ENCODE data around the gene NLRP1. TPM values are rescaled to one million over a fixed set of nuclear protein-coding genes. Genes with fewer than 3 reads are reported as not detected.
A peak's percentile ranks its signal among the peaks of the same experiment; 100 is the strongest.

Gene NLRP1
- total RNA-seq, 1 donor from 2014 or later: 48.1 TPM

DNA sequence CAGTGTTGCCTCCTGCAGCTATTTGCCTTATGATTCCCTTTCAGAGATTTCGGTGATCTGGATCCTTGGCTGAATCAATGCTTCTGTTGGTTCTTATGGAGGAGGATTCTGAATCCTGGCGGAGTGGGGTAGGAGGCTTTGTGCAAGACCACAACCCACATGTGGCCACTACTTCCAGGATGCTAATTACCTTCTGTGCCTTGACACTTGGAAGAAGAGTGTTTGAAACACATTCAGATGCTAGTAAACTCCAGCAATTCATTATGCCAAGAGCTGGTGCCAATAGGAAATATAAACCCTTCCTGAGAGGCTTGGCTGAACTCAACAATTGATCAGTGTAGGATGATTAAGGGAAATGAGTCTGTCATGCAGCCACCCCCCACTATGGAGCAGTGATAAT is 12.1 kb upstream of the NLRP1 start:
- Mint-ChIP-seq H3K9me3 (ENCODE audit: unreplicated experiment) (no peaks in the 10 kb centered on the region), H3K4me1 (ENCODE audit: low read depth, unreplicated experiment) (no peaks in the 10 kb centered on the region), H3K27ac (ENCODE audit: unreplicated experiment) (no peak overlapping the region), H3K36me3 (ENCODE audit: low read depth, unreplicated experiment) (peaks cover 2% of the 10 kb centered on the region), H3K4me3 (ENCODE audit: unreplicated experiment) (no peak overlapping the region), H3K27me3 (ENCODE audit: low read depth, unreplicated experiment) (peaks cover 67% of the 10 kb centered on the region)
- H3K4me2 ChIP-seq (ENCODE audit: low read length): no peak overlapping the region
- no peak overlapping the region for H3K9ac ChIP-seq (ENCODE audit: low read length)
- FAIRE-seq (no peak), DNase-seq (ENCODE audit: low read depth) (no peak)
- H3K79me2 ChIP-seq (ENCODE audit: insufficient read depth, low read length): no peaks in the 10 kb centered on the region
- no peaks in the 10 kb centered on the region for H3K9me3 ChIP-seq (ENCODE audit: insufficient read depth, low read depth, low read length)
- H4K20me1 ChIP-seq (ENCODE audit: insufficient read depth, low read length): no peaks in the 10 kb centered on the region
- H2AFZ ChIP-seq (ENCODE audit: low read depth, low read length): no peak overlapping the region
- H3K4me3 ChIP-seq (ENCODE audit: insufficient read depth, low read depth, low read length): no peak overlapping the region
- H3K36me3 ChIP-seq (ENCODE audit: insufficient read depth, low read length): no peaks in the 10 kb centered on the region
- no peak overlapping the region for H3K27ac ChIP-seq (ENCODE audit: low read depth, low read length)
- H3K4me1 ChIP-seq (ENCODE audit: insufficient read depth, low read length): no peaks in the 10 kb centered on the region
- peaks cover 29% of the 10 kb centered on the region for H3K27me3 ChIP-seq (ENCODE audit: insufficient read depth, low read length)
- TF ChIP-seq EZH2 (IDR thresholded peaks at IDR 0.05; ENCODE audit: insufficient read depth, low read length): no peak
- TF ChIP-seq, protein P1, sequence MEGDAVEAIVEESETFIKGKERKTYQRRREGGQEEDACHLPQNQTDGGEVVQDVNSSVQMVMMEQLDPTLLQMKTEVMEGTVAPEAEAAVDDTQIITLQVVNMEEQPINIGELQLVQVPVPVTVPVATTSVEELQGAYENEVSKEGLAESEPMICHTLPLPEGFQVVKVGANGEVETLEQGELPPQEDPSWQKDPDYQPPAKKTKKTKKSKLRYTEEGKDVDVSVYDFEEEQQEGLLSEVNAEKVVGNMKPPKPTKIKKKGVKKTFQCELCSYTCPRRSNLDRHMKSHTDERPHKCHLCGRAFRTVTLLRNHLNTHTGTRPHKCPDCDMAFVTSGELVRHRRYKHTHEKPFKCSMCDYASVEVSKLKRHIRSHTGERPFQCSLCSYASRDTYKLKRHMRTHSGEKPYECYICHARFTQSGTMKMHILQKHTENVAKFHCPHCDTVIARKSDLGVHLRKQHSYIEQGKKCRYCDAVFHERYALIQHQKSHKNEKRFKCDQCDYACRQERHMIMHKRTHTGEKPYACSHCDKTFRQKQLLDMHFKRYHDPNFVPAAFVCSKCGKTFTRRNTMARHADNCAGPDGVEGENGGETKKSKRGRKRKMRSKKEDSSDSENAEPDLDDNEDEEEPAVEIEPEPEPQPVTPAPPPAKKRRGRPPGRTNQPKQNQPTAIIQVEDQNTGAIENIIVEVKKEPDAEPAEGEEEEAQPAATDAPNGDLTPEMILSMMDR (IDR thresholded peaks at IDR 0.05; ENCODE audit: insufficient read depth, low read depth, low read length): no peak

DNA sequence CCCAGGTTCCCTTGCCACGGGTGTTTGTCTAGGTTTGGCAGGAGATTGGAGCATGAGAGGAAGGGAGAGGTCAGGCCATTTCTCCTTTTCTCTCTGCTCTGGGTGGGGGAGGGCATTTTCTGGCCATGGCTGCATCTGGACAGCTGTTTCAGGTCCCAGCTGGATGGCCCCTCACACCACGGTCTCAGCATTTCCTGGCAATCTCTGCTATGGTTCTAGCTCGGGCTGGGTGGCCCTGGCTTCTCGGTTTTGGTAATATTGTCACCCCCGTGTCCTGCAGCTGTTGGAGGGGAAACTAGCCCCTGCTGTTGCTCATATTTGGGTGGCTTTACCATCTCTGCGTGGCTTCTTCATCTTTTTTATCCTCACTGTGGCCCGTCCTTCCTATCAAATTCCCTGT is 11.5 kb upstream of the NLRP1 start:
- Histone ChIP-seq H4K20me1 (ENCODE audit: insufficient read depth, low read length) (no peaks in the 10 kb centered on the region), H3K9ac (ENCODE audit: low read length) (no peak overlapping the region), H3K79me2 (ENCODE audit: insufficient read depth, low read length) (no peaks in the 10 kb centered on the region), H3K27me3 (ENCODE audit: insufficient read depth, low read length) (peaks cover 24% of the 10 kb centered on the region), H3K4me1 (ENCODE audit: insufficient read depth, low read length) (no peaks in the 10 kb centered on the region), H3K27ac (ENCODE audit: low read depth, low read length) (no peak overlapping the region), H3K36me3 (ENCODE audit: insufficient read depth, low read length) (no peaks in the 10 kb centered on the region), H3K9me3 (ENCODE audit: insufficient read depth, low read depth, low read length) (no peaks in the 10 kb centered on the region), H3K4me3 (ENCODE audit: insufficient read depth, low read depth, low read length) (no peak overlapping the region), H2AFZ (ENCODE audit: low read depth, low read length) (no peak overlapping the region), H3K4me2 (ENCODE audit: low read length) (no peak overlapping the region)
- no peak overlapping the region for H3K4me3 Mint-ChIP-seq (ENCODE audit: unreplicated experiment)
- no peak for DNase-seq (ENCODE audit: low read depth)
- peaks cover 2% of the 10 kb centered on the region for H3K36me3 Mint-ChIP-seq (ENCODE audit: low read depth, unreplicated experiment)
- no peak for FAIRE-seq
- no peaks in the 10 kb centered on the region for H3K4me1 Mint-ChIP-seq (ENCODE audit: low read depth, unreplicated experiment)
- H3K27ac Mint-ChIP-seq (ENCODE audit: unreplicated experiment): no peak overlapping the region
- TF ChIP-seq, protein P1 (IDR thresholded peaks at IDR 0.05; ENCODE audit: insufficient read depth, low read depth, low read length): no peak
- no peak for TF ChIP-seq EZH2 (IDR thresholded peaks at IDR 0.05; ENCODE audit: insufficient read depth, low read length)
- H3K9me3 Mint-ChIP-seq (ENCODE audit: unreplicated experiment): no peaks in the 10 kb centered on the region
- H3K27me3 Mint-ChIP-seq (ENCODE audit: low read depth, unreplicated experiment): peaks cover 62% of the 10 kb centered on the region

GRCh38 chr17:5592382-5592781 is 8.1 kb upstream of the NLRP1 start:
- no peaks in the 10 kb centered on the region for H3K9me3 ChIP-seq (ENCODE audit: insufficient read depth, low read depth, low read length)
- H3K4me3 ChIP-seq (ENCODE audit: insufficient read depth, low read depth, low read length): no peak overlapping the region
- no peak overlapping the region for H3K9ac ChIP-seq (ENCODE audit: low read length)
- no peak overlapping the region for H3K27ac ChIP-seq (ENCODE audit: low read depth, low read length)
- no peaks in the 10 kb centered on the region for H3K36me3 Mint-ChIP-seq (ENCODE audit: low read depth, unreplicated experiment)
- H2AFZ ChIP-seq (ENCODE audit: low read depth, low read length): no peak overlapping the region
- H3K27me3 Mint-ChIP-seq (ENCODE audit: low read depth, unreplicated experiment): peaks cover 37% of the 10 kb centered on the region
- no peaks in the 10 kb centered on the region for H4K20me1 ChIP-seq (ENCODE audit: insufficient read depth, low read length)
- no peak overlapping the region for H3K4me2 ChIP-seq (ENCODE audit: low read length)
- no peaks in the 10 kb centered on the region for H3K4me1 ChIP-seq (ENCODE audit: insufficient read depth, low read length)
- DNase-seq (ENCODE audit: low read depth): peak; percentile 14
- H3K79me2 ChIP-seq (ENCODE audit: insufficient read depth, low read length): no peaks in the 10 kb centered on the region
- no peak overlapping the region for H3K4me3 Mint-ChIP-seq (ENCODE audit: unreplicated experiment)
- TF ChIP-seq EZH2 (IDR thresholded peaks at IDR 0.05; ENCODE audit: insufficient read depth, low read length): no peak
- TF ChIP-seq, protein P1 (IDR thresholded peaks at IDR 0.05; ENCODE audit: insufficient read depth, low read depth, low read length): peak; percentile 52
- H3K9me3 Mint-ChIP-seq (ENCODE audit: unreplicated experiment): no peaks in the 10 kb centered on the region
- no peaks in the 10 kb centered on the region for H3K36me3 ChIP-seq (ENCODE audit: insufficient read depth, low read length)
- H3K4me1 Mint-ChIP-seq (ENCODE audit: low read depth, unreplicated experiment): no peaks in the 10 kb centered on the region
- H3K27me3 ChIP-seq (ENCODE audit: insufficient read depth, low read length): peaks cover 9% of the 10 kb centered on the region
- no peak overlapping the region for H3K27ac Mint-ChIP-seq (ENCODE audit: unreplicated experiment)
- FAIRE-seq: peak; percentile 50

Data from astrocyte (in vitro differentiated cells and primary cell).